ENCODE results near the gene MINPP1. TPM values are rescaled to one million over a fixed set of nuclear protein-coding genes. Genes with fewer than 3 reads are reported as not detected.

The MINPP1 gene
- total and polyA plus RNA-seq, 2 donors from 2014 or later, result 13.1 to 15.7 TPM

DNA sequence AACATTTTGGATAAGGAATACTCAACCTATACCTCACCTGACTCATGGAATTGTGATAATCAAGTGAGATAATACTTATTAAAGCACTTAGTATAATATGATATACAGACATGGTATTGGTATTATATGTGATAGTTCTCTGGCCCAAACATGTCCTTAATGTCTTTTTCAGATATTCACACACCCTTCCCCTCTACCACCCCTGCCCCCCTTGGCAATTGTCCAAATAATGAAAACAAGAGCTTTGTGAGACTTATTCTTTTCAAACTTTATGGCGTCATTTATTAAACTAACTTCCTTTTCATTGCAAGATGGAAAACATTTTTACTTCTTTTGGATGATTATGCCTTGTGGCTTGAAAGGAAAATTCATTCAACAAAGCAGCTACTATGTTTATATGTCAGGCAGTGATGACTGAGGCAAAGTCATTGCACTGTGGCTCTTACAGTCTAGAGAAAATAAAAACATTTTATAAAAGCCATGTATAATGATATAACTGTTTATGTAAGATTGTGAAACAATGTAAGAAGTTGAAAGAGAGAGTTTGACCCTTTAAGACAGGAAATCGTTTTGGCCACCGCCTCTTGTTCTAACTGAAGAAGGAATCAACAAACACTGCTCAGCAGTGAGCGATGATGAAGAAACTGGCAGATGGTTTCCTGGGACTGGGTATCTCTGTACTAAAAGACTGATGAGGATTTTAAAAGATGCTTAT lies 27.4 kb downstream of the MINPP1 start:
- H3K27me3 ChIP-seq (ENCODE audit: control insufficient read depth, insufficient read depth, low read length), result no peaks in the 10 kb centered on the region
- TF ChIP-seq, protein P1, sequence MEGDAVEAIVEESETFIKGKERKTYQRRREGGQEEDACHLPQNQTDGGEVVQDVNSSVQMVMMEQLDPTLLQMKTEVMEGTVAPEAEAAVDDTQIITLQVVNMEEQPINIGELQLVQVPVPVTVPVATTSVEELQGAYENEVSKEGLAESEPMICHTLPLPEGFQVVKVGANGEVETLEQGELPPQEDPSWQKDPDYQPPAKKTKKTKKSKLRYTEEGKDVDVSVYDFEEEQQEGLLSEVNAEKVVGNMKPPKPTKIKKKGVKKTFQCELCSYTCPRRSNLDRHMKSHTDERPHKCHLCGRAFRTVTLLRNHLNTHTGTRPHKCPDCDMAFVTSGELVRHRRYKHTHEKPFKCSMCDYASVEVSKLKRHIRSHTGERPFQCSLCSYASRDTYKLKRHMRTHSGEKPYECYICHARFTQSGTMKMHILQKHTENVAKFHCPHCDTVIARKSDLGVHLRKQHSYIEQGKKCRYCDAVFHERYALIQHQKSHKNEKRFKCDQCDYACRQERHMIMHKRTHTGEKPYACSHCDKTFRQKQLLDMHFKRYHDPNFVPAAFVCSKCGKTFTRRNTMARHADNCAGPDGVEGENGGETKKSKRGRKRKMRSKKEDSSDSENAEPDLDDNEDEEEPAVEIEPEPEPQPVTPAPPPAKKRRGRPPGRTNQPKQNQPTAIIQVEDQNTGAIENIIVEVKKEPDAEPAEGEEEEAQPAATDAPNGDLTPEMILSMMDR (IDR thresholded peaks at IDR 0.05; ENCODE audit: borderline replicate concordance, extremely low read depth, insufficient read depth), result no peak
- no peak overlapping the region for H3K4me3 ChIP-seq (ENCODE audit: low read length in 3 of 3)
- peak; percentile 3 for FAIRE-seq
- intact Hi-C loops (cut with DNase I), result no loop called here
- H3K36me3 ChIP-seq (ENCODE audit: control insufficient read depth in 2 of 3, insufficient read depth in 3 of 3, low read length in 3 of 3), result no peaks in the 10 kb centered on the region
- no peaks in the 10 kb centered on the region for H3K4me1 ChIP-seq (ENCODE audit: control insufficient read depth in 2 of 3, insufficient read depth in 2 of 3, low read depth in 1 of 3, low read length in 3 of 3)
- no peak for DNase-seq
- peak overlapping the region in 1 of 2 donors; percentile 53 for H3K27ac ChIP-seq (ENCODE audit: low read depth in 2 of 2, low read length in 2 of 2)
- no peak overlapping the region for H3K9ac ChIP-seq (ENCODE audit: low read length in 3 of 3)
- no peaks in the 10 kb centered on the region for H3K9me3 ChIP-seq (ENCODE audit: control insufficient read depth in 2 of 3, insufficient read depth in 1 of 3, low read length in 3 of 3)

DNA sequence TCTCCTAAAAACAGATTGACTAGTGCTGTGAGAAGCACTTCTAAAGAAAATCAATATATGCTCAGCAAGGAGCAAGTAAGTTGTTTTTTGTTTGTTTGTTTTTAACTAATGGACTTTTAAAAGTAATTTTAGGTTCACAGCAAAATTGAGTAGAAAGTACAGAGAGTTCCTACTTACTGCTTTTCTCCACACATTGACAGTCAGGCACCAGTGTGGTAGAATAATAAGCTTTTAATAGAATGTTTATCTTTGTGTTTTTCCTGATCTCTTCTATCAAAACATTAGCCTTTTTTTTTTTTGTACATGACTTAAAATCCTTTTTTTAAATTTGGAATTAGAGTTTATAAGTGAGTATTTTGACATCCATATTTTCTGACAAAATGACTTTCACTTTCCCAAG lies 28.0 kb downstream of the MINPP1 start:
- intact Hi-C loops (cut with DNase I), result no loop called here
- Histone ChIP-seq H3K36me3 (ENCODE audit: control insufficient read depth in 2 of 3, insufficient read depth in 3 of 3, low read length in 3 of 3) (no peaks in the 10 kb centered on the region), H3K9me3 (ENCODE audit: control insufficient read depth in 2 of 3, insufficient read depth in 1 of 3, low read length in 3 of 3) (no peaks in the 10 kb centered on the region), H3K9ac (ENCODE audit: low read length in 3 of 3) (no peak overlapping the region), H3K4me1 (ENCODE audit: control insufficient read depth in 2 of 3, insufficient read depth in 2 of 3, low read depth in 1 of 3, low read length in 3 of 3) (no peaks in the 10 kb centered on the region), H3K27ac (ENCODE audit: low read depth in 2 of 2, low read length in 2 of 2) (peak overlapping the region in 1 of 2 donors; percentile 53), H3K27me3 (ENCODE audit: control insufficient read depth, insufficient read depth, low read length) (no peaks in the 10 kb centered on the region), H3K4me3 (ENCODE audit: low read length in 3 of 3) (no peak overlapping the region)
- FAIRE-seq, result peak; percentile 51
- no peak for DNase-seq
- TF ChIP-seq, protein P1 (IDR thresholded peaks at IDR 0.05; ENCODE audit: borderline replicate concordance, extremely low read depth, insufficient read depth), result no peak

DNA sequence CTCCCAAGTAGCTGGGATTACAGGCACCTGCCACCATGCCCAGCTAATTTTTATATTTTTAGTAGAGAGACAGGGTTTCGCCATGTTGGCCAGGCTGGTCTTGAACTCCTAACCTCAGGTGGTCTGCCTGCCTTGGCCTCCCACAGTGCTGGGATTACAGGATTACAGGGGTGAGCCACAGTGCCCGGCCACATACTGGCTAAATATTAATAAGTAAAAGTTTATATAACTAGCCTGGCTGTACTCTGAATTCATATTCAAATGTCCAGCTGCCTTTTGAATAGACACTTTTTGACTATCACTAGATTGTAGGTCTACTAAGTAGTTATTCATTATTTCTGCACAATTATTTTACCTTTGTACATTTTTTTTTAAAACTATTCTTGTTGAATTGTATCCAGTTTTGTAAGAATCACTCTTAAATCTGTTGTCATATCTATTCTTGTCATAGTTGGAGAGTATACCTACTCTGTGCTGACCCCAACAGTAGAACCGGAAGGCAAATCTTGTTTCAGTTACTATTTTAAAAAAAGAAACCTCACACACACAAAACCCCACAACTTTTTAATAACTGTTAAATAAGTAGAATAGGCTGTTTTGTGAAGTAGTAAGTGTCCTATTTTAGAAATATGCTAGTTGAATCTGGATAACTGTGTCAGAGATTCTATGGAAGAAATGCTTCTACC lies 29.6 kb downstream of the MINPP1 start:
- Histone ChIP-seq H3K4me1 (ENCODE audit: control insufficient read depth in 2 of 3, insufficient read depth in 2 of 3, low read depth in 1 of 3, low read length in 3 of 3) (peaks cover 0 to 3% (median 0%) of the 10 kb centered on the region in 3 donors), H3K9ac (ENCODE audit: low read length in 3 of 3) (no peak overlapping the region), H3K27me3 (ENCODE audit: control insufficient read depth, insufficient read depth, low read length) (no peaks in the 10 kb centered on the region), H3K9me3 (ENCODE audit: control insufficient read depth in 2 of 3, insufficient read depth in 1 of 3, low read length in 3 of 3) (no peaks in the 10 kb centered on the region), H3K4me3 (ENCODE audit: low read length in 3 of 3) (no peak overlapping the region), H3K36me3 (ENCODE audit: control insufficient read depth in 2 of 3, insufficient read depth in 3 of 3, low read length in 3 of 3) (no peaks in the 10 kb centered on the region), H3K27ac (ENCODE audit: low read depth in 2 of 2, low read length in 2 of 2) (no peak overlapping the region)
- DNase-seq (no peak), FAIRE-seq (no peak)
- TF ChIP-seq, protein P1 (IDR thresholded peaks at IDR 0.05; ENCODE audit: borderline replicate concordance, extremely low read depth, insufficient read depth), result no peak
- intact Hi-C loops (cut with DNase I), result no loop called here
